Thyroid gland (tissue), 4 donors: Measurements from ENCODE around the gene ARHGAP22.

Source experiments
- CTCF ChIP-seq, 6 experiments: fragments of 200-600 bp in 3 of 6; fragments of 450-650 bp in 3 of 6; sonication (generic) in 3 of 6; IDR thresholded peaks; one replicate each; pipeline ENCODE4 v1.5.1; 2016 to 2019; ENCODE audit warnings: antibody characterized with exemption in 6 of 6, mild to moderate bottlenecking in 2 of 6, inconsistent platforms in 1 of 6, moderate library complexity in 1 of 6
- POLR2A ChIP-seq, 2 donors: fragments of 450-650 bp; IDR thresholded peaks; one replicate each; pipeline ENCODE4 v1.6.1; 2017; ENCODE audit warnings: antibody characterized with exemption in 2 of 2, mild to moderate bottlenecking in 2 of 2, moderate library complexity in 1 of 2

GRCh38 chr10:48511875-48512231 lies 93.0 kb downstream of the ARHGAP22 start:
- TF ChIP-seq CTCF (IDR thresholded peaks at IDR 0.05) = no peak
- no peak for TF ChIP-seq POLR2A (IDR thresholded peaks at IDR 0.05)
